Vagina (tissue), 2 donors: Measurements from ENCODE around the gene SMR3B. TPM values are rescaled to one million over a fixed set of nuclear protein-coding genes. Genes with fewer than 3 reads are reported as not detected.

Experiments used
- DNase-seq, 2 donors: peaks; one replicate each; pipeline ENCODE4 v3.0.0-alpha.2; 2017; ENCODE audit errors: extremely low spot score in 2 of 2
- H3K27ac ChIP-seq: fragments of 200-600 bp; sonication (generic); one replicate; pipeline ENCODE4 v1.5.1; 2019
- H3K27me3 ChIP-seq: fragments of 200-600 bp; sonication (generic); one replicate; pipeline ENCODE4 v1.5.1; 2019
- H3K36me3 ChIP-seq, 2 donors: fragments of 200-600 bp; sonication (generic); one replicate each; pipeline ENCODE4 v1.5.1; 2017 to 2019
- H3K4me1 ChIP-seq: fragments of 200-600 bp; sonication (generic); one replicate; pipeline ENCODE4 v1.5.1; 2019
- H3K4me3 ChIP-seq, 2 donors: fragments of 200-600 bp; sonication (generic); 1 replicate in 1 of 2; 2 replicates in 1 of 2; pipeline ENCODE4 v1.5.1; 2016 to 2019
- H3K9me3 ChIP-seq: fragments of 200-600 bp; sonication (generic); one replicate; pipeline ENCODE4 v1.5.1; 2019
- POLR2A ChIP-seq, 2 donors: fragments of 450-650 bp; IDR thresholded peaks; one replicate each; pipeline ENCODE4 v1.6.1; 2017; ENCODE audit warnings: antibody characterized with exemption in 2 of 2, mild to moderate bottlenecking in 2 of 2, moderate library complexity in 2 of 2
- POLR2AphosphoS5 ChIP-seq, 2 donors: sonication (generic); formaldehyde crosslinking; IDR thresholded peaks; one replicate each; pipeline ENCODE4 v1.9.0; 2017; ENCODE audit warnings: antibody characterized with exemption in 2 of 2, mild to moderate bottlenecking in 2 of 2, low read depth in 1 of 2; ENCODE audit not compliant: insufficient read depth in 1 of 2
- intact Hi-C: fragments of 100-400 bp; cut with DNase I; formaldehyde crosslinking; loops from one replicate; pipeline ENCODE4 v1.15.1; 2023
- total RNA-seq: library from RNA; depleted of rRNA; stranded (reverse); fragments of >200 nt; gene quantifications from one replicate; pipeline ENCODE4 v1.2.3, GENCODE V29; 2016
- TF ChIP-seq, protein P1 (sequence below), 3 experiments: fragments of 450-650 bp in 2 of 3; fragments of 200-600 bp in 1 of 3; sonication (generic) in 1 of 3; IDR thresholded peaks; one replicate each; pipeline ENCODE4 v1.5.1; 2017 to 2019; ENCODE audit warnings: antibody characterized with exemption in 3 of 3, mild to moderate bottlenecking in 2 of 3, moderate library complexity in 2 of 3

The SMR3B gene
- total RNA-seq, 1 donor from 2014 or later = not detected

DNA sequence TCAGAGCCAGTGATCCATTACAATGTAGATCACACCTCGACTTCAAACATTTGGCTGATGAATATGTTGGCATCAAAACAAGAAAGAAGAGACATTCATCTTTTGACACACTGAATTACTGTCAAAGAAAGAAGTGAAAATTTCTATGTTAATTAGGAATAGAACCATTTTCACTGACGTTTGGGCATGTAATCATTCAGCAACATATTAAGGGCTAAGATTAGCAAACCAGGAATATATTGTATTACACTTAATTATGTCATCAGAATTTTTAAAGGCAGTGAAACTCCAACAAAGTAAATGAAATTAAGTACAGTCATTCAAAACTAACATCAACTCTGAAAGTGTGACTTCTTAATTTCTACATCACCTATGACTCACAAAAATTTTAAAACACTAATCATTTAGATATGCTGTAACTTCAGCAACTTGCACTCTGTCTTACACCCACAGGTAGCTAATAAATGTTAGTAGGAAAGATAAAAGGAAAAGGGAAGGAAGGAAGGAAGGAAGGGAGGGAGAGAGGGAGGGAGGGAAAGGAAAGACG, 23.7 kb upstream of the SMR3B start:
- intact Hi-C loops = no loop called here
- H3K4me1 ChIP-seq = no peaks in the 10 kb centered on the region
- DNase-seq = no peak
- H3K36me3 ChIP-seq = no peaks in the 10 kb centered on the region
- H3K27ac ChIP-seq = no peak overlapping the region
- no peak overlapping the region for H3K4me3 ChIP-seq
- no peaks in the 10 kb centered on the region for H3K27me3 ChIP-seq
- TF ChIP-seq POLR2A (IDR thresholded peaks at IDR 0.05) = no peak
- TF ChIP-seq, protein P1, sequence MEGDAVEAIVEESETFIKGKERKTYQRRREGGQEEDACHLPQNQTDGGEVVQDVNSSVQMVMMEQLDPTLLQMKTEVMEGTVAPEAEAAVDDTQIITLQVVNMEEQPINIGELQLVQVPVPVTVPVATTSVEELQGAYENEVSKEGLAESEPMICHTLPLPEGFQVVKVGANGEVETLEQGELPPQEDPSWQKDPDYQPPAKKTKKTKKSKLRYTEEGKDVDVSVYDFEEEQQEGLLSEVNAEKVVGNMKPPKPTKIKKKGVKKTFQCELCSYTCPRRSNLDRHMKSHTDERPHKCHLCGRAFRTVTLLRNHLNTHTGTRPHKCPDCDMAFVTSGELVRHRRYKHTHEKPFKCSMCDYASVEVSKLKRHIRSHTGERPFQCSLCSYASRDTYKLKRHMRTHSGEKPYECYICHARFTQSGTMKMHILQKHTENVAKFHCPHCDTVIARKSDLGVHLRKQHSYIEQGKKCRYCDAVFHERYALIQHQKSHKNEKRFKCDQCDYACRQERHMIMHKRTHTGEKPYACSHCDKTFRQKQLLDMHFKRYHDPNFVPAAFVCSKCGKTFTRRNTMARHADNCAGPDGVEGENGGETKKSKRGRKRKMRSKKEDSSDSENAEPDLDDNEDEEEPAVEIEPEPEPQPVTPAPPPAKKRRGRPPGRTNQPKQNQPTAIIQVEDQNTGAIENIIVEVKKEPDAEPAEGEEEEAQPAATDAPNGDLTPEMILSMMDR (IDR thresholded peaks at IDR 0.05) = no peak
- no peak for TF ChIP-seq POLR2AphosphoS5 (IDR thresholded peaks at IDR 0.05; ENCODE audit: insufficient read depth in 1 of 2, low read depth in 1 of 2)
- H3K9me3 ChIP-seq = no peaks in the 10 kb centered on the region

DNA sequence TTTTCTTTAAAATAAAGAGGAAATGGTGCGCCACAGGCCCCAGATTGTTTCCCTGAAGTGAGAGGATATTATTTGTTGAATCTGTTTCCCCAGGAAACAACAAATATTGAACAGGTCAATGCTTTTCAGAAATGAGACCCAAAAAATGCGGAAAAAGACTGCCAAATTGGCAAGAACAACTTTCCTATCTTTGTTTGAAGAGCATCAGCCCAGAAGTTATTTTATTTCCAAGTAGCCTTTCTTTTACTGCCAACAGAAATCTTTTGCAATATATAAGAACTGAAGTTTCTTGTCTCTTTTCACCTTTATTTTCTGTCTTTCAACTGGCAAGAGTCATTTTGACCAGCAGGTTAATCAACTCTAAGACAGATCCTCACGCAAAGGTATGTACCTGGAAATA, 22.5 kb upstream of the SMR3B start, which contains the start of gene SMR3A:
Gene SMR3A, plus strand, starts transcription at position 301 of the 400 bp plus-strand sequence. CDS start 1,356 bp downstream, outside the sequence.
- intact Hi-C loops = no loop called here
- Histone ChIP-seq H3K4me1 (no peaks in the 10 kb centered on the region), H3K27me3 (no peaks in the 10 kb centered on the region), H3K9me3 (no peaks in the 10 kb centered on the region), H3K27ac (no peak within 1 kb of the TSS), H3K36me3 (no peaks in the 10 kb centered on the region), H3K4me3 (no peak within 1 kb of the TSS)
- TF ChIP-seq POLR2AphosphoS5 (IDR thresholded peaks at IDR 0.05; ENCODE audit: insufficient read depth in 1 of 2, low read depth in 1 of 2) = no peak
- TF ChIP-seq, protein P1 (IDR thresholded peaks at IDR 0.05) = no peak
- no peak for TF ChIP-seq POLR2A (IDR thresholded peaks at IDR 0.05)
- no peak for DNase-seq

DNA sequence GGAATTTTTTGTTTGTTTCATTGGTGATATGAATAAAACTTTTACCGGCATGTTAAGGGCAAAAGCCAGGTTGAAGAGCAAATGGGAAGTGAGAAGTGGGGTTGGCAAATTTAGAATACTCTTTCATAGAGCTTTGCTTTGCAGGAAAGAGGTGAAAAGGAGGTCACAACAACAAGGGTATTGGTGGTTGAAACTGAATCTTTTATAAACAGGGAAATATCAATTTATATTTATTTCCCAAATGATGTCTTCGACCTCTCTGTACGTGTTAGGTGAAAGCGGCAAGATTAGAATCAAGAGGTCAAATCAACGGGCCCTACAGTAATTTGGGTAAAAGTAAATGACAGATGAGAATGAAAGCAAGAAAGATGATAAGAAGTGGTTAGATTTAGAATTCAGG, 18.9 kb upstream of the SMR3B start:
- intact Hi-C loops = no loop called here
- Histone ChIP-seq H3K36me3 (no peaks in the 10 kb centered on the region), H3K27me3 (no peaks in the 10 kb centered on the region), H3K4me3 (no peak overlapping the region), H3K9me3 (no peaks in the 10 kb centered on the region), H3K27ac (no peak overlapping the region), H3K4me1 (no peaks in the 10 kb centered on the region)
- TF ChIP-seq, protein P1 (IDR thresholded peaks at IDR 0.05) = no peak
- no peak for TF ChIP-seq POLR2AphosphoS5 (IDR thresholded peaks at IDR 0.05; ENCODE audit: insufficient read depth in 1 of 2, low read depth in 1 of 2)
- DNase-seq = no peak

DNA sequence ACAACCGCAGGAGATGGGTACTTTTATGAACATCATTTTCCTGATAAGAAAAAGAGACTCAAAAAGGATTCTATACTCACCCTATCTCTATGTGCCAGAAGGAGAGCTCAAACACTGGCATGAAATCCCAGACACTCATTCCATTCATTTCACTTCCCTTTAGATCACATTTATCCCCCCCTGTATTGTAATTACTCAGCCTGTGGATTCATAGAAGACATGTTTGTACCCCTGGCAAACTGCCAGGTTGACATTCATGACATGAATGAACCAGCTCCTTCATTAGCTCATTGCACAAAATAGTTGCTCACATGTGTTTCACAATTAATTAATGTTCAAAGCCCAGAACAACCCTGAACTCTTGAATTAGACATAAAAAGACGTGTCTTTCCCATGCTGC, 17.5 kb upstream of the SMR3B start:
- TF ChIP-seq POLR2A (IDR thresholded peaks at IDR 0.05) = no peak
- TF ChIP-seq, protein P1 (IDR thresholded peaks at IDR 0.05) = no peak
- no peak for TF ChIP-seq POLR2AphosphoS5 (IDR thresholded peaks at IDR 0.05; ENCODE audit: insufficient read depth in 1 of 2, low read depth in 1 of 2)
- Histone ChIP-seq H3K36me3 (no peaks in the 10 kb centered on the region), H3K4me1 (no peaks in the 10 kb centered on the region), H3K9me3 (no peaks in the 10 kb centered on the region), H3K4me3 (no peak overlapping the region), H3K27ac (no peak overlapping the region), H3K27me3 (no peaks in the 10 kb centered on the region)
- intact Hi-C loops = no loop called here
- no peak for DNase-seq

DNA sequence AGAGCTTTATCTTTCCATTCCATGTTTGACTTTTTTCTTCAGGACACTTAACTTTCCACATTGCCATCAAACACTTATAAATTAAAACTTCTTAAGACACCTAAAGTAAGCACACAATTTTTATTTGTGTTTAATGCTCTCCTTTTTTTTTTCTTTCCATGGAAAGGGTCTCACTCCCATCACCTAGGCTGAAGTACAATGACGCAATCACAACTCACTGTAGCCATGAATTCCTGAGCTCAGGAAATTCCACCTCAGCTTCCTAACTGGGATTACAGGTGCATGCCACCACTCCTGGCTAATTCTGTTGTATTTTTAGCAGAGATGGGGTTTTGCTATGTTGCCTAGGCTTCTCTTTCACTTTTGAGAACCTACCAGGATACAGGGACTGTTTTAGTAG, 15.1 kb upstream of the SMR3B start:
- H3K27me3 ChIP-seq = no peaks in the 10 kb centered on the region
- no peaks in the 10 kb centered on the region for H3K9me3 ChIP-seq
- H3K36me3 ChIP-seq = no peaks in the 10 kb centered on the region
- intact Hi-C loops = no loop called here
- H3K4me1 ChIP-seq = no peaks in the 10 kb centered on the region
- TF ChIP-seq POLR2A (IDR thresholded peaks at IDR 0.05) = no peak
- TF ChIP-seq POLR2AphosphoS5 (IDR thresholded peaks at IDR 0.05; ENCODE audit: insufficient read depth in 1 of 2, low read depth in 1 of 2) = no peak
- TF ChIP-seq, protein P1 (IDR thresholded peaks at IDR 0.05) = no peak
- H3K27ac ChIP-seq = no peak overlapping the region
- H3K4me3 ChIP-seq = no peak overlapping the region
- DNase-seq = no peak
